Skin epidermis (tissue), 12 donors: ENCODE results near the gene MGAT3.

Experiments used
- H3K27ac ChIP-seq, 21 experiments: fragments of 200-600 bp; sonication (generic) in 11 of 21; one replicate each; pipeline ENCODE4 v1.5.0; 2020; ENCODE audit warnings: mild to moderate bottlenecking in 3 of 21, inconsistent platforms in 2 of 21, moderate library complexity in 2 of 21
- H3K4me3 ChIP-seq, 7 experiments: fragments of 200-600 bp; sonication (generic) in 2 of 7; one replicate each; pipeline ENCODE4 v1.5.0; 2020; ENCODE audit warnings: inconsistent platforms in 2 of 7, mild to moderate bottlenecking in 2 of 7, moderate library complexity in 1 of 7

The MGAT3 gene

GRCh38 chr22:39521106-39521885, 64.5 kb downstream of the MGAT3 start:
- peak overlapping the region in 20 of 21 experiments; percentile 94 to 100 (median 99) for H3K27ac ChIP-seq
- peak overlapping the region; percentile 83 to 100 (median 91) for H3K4me3 ChIP-seq

GRCh38 chr22:39522091-39522490, 65.3 kb downstream of the MGAT3 start:
- Histone ChIP-seq H3K4me3 (peak overlapping the region; percentile 83 to 100 (median 91)), H3K27ac (peak overlapping the region in 17 of 21 experiments; percentile 27 to 100 (median 99))

- peak overlapping the region in 19 of 21 experiments; percentile 12 to 100 (median 55) for H3K27ac ChIP-seq
- peak overlapping the region; percentile 83 to 100 (median 91) for H3K4me3 ChIP-seq
These were observed 65.9 kb downstream of the MGAT3 start for GRCh38 chr22:39522567-39523300.

GRCh38 chr22:39524089-39524752, 67.4 kb downstream of the MGAT3 start:
- no peak overlapping the region for H3K27ac ChIP-seq
- H3K4me3 ChIP-seq = no peak overlapping the region

GRCh38 chr22:39524753-39525657, 68.2 kb downstream of the MGAT3 start:
- H3K27ac ChIP-seq = peak overlapping the region in 4 of 21 experiments; percentile 9 to 58 (median 20)

GRCh38 chr22:39525658-39525975, 68.8 kb downstream of the MGAT3 start:
- H3K27ac ChIP-seq = peak overlapping the region in 3 of 21 experiments; percentile 9 to 19 (median 17)
- H3K4me3 ChIP-seq = no peak overlapping the region

More at GRCh38 chr22:39524753-39525657, 68.2 kb downstream of the MGAT3 start:
- H3K4me3 ChIP-seq = no peak overlapping the region

GRCh38 chr22:39526736-39527171, 69.9 kb downstream of the MGAT3 start:
- peak overlapping the region in 9 of 21 experiments; percentile 1 to 76 (median 51) for H3K27ac ChIP-seq
- no peak overlapping the region for H3K4me3 ChIP-seq

GRCh38 chr22:39527481-39527961, 70.7 kb downstream of the MGAT3 start:
- H3K27ac ChIP-seq = peak overlapping the region in 15 of 21 experiments; percentile 1 to 76 (median 46)
- H3K4me3 ChIP-seq = no peak overlapping the region

- peak overlapping the region in 1 of 7 experiments; percentile 9 for H3K4me3 ChIP-seq
- peak overlapping the region in 14 of 21 experiments; percentile 1 to 76 (median 34) for H3K27ac ChIP-seq
These were observed 71.4 kb downstream of the MGAT3 start for GRCh38 chr22:39528080-39528661.

GRCh38 chr22:39528681-39529486, 72.1 kb downstream of the MGAT3 start:
- peak overlapping the region in 13 of 21 experiments; percentile 8 to 76 (median 51) for H3K27ac ChIP-seq
- peak overlapping the region in 3 of 7 experiments; percentile 6 to 18 (median 9) for H3K4me3 ChIP-seq

GRCh38 chr22:39529487-39529851, 72.7 kb downstream of the MGAT3 start:
- Histone ChIP-seq H3K4me3 (peak overlapping the region in 2 of 7 experiments; percentile 6 to 9), H3K27ac (peak overlapping the region in 10 of 21 experiments; percentile 6 to 76 (median 40))

- no peak overlapping the region for H3K4me3 ChIP-seq
- peak overlapping the region in 3 of 21 experiments; percentile 13 to 38 (median 30) for H3K27ac ChIP-seq
These were observed 73.3 kb downstream of the MGAT3 start for GRCh38 chr22:39530116-39530515.

- H3K27ac ChIP-seq = peak overlapping the region in 3 of 21 experiments; percentile 13 to 96 (median 94)
- no peak overlapping the region for H3K4me3 ChIP-seq
These were observed 74.0 kb downstream of the MGAT3 start for GRCh38 chr22:39530692-39531331.

- Histone ChIP-seq H3K4me3 (peak within 1 kb of the TSS; percentile 55 to 92 (median 79)), H3K27ac (peak within 1 kb of the TSS; percentile 54 to 98 (median 95))
These were observed 75.6 kb downstream of the MGAT3 start, which contains the start of gene RPS19BP1 for GRCh38 chr22:39532215-39533073. Gene RPS19BP1, minus strand, starts transcription at chr22:39532748. Its CDS starts 10 bp downstream, at chr22:39532738.

- H3K4me3 ChIP-seq = no peak overlapping the region
- H3K27ac ChIP-seq = peak overlapping the region in 3 of 21 experiments; percentile 16 to 43 (median 18)
These were observed 77.3 kb downstream of the MGAT3 start for GRCh38 chr22:39534092-39534506.
